OCI-LY7 (cell line): Measurements from ENCODE around the gene PTH1R. TPM values are rescaled to one million over a fixed set of nuclear protein-coding genes. Genes with fewer than 3 reads are reported as not detected.

Experiments
- BruUV-seq: library from RNA; stranded (reverse); fragments of 400-500 nt; replicated peaks from 2 replicates; lab custom pipeline; 2021; lab: Mats Ljungman, UMichigan
- CTCF ChIA-PET: fragments of 300-600 bp; sonication (Branson Sonifier 250); formaldehyde crosslinking; loops from one replicate; lab custom pipeline; 2022; ENCODE audit warnings: antibody characterized with exemption; ENCODE audit not compliant: unreplicated experiment; lab: Charles Lee
- POLR2A ChIA-PET: fragments of 300-600 bp; sonication (Branson Sonifier 250); formaldehyde crosslinking; loops from one replicate; lab custom pipeline; 2022; ENCODE audit warnings: antibody characterized with exemption; lab: Charles Lee
- DNase-seq: peaks from one replicate; pipeline ENCODE4 v3.0.0-alpha.2; 2015; ENCODE audit warnings: low spot score
- H2AFZ ChIP-seq: fragments of 200-600 bp; sonication (generic), shearing (Covaris generic); 2 replicates; pipeline ENCODE4 v1.6.1; 2014; ENCODE audit warnings: mild to moderate bottlenecking, antibody characterized with exemption, low read length, moderate library complexity
- H3K27ac ChIP-seq: fragments of 200-600 bp; sonication (generic); 2 replicates; pipeline ENCODE4 v1.5.1; 2014; ENCODE audit warnings: mixed run types, low read depth, mild to moderate bottlenecking, moderate library complexity, low read length, inconsistent platforms; ENCODE audit not compliant: poor library complexity, severe bottlenecking
- H3K36me3 ChIP-seq: fragments of 200-600 bp; sonication (generic); 2 replicates; pipeline ENCODE4 v1.6.1; 2014; ENCODE audit warnings: mild to moderate bottlenecking, antibody characterized with exemption, low read length, moderate library complexity, mixed read lengths; ENCODE audit not compliant: insufficient read depth
- H3K4me1 ChIP-seq: fragments of 200-600 bp; sonication (generic); 2 replicates; pipeline ENCODE4 v1.5.1; 2014; ENCODE audit warnings: mild to moderate bottlenecking, low read length; ENCODE audit not compliant: insufficient read depth, poor library complexity, severe bottlenecking
- H3K4me2 ChIP-seq: fragments of 200-600 bp; sonication (generic); 2 replicates; pipeline ENCODE4 v1.6.1; 2014; ENCODE audit warnings: mild to moderate bottlenecking, low read length
- H3K4me3 ChIP-seq: fragments of 200-600 bp; sonication (generic); 2 replicates; pipeline ENCODE4 v1.5.1; 2014; ENCODE audit warnings: mild to moderate bottlenecking, low read depth, low read length; ENCODE audit not compliant: poor library complexity, severe bottlenecking
- H3K79me2 ChIP-seq: fragments of 200-600 bp; sonication (generic); 2 replicates; pipeline ENCODE4 v1.6.1; 2016; ENCODE audit warnings: low read depth, mild to moderate bottlenecking, low read length, moderate library complexity, mixed read lengths; ENCODE audit not compliant: insufficient read depth
- H3K9me2 ChIP-seq: fragments of 200-600 bp; sonication (generic); 2 replicates; pipeline ENCODE4 v1.6.1; 2016; ENCODE audit warnings: mild to moderate bottlenecking, low read length, mixed read lengths; ENCODE audit not compliant: insufficient read depth
- H3K9me3 ChIP-seq: fragments of 200-600 bp; sonication (generic); 2 replicates; pipeline ENCODE4 v1.6.1; 2014; ENCODE audit warnings: mild to moderate bottlenecking, mixed run types, low read length, mixed read lengths
- H4K20me1 ChIP-seq: fragments of 200-600 bp; sonication (generic); 2 replicates; pipeline ENCODE4 v1.6.1; 2014; ENCODE audit warnings: mild to moderate bottlenecking, antibody characterized with exemption, low read length, moderate library complexity, mixed read lengths; ENCODE audit not compliant: insufficient read depth
- CTCF ChIP-seq: fragments of 200-600 bp; sonication (generic); conservative IDR thresholded peaks from 2 replicates; pipeline ENCODE4 v1.5.1; 2014; ENCODE audit warnings: mild to moderate bottlenecking, antibody characterized with exemption, low read length, moderate library complexity, mixed read lengths
- EZH2phosphoT487 ChIP-seq: fragments of 200-600 bp; sonication (generic); IDR thresholded peaks from 2 replicates; pipeline ENCODE4 v1.6.1; 2018; ENCODE audit warnings: low read depth, borderline replicate concordance, mild to moderate bottlenecking, mixed run types, antibody characterized with exemption, low read length, moderate library complexity, mixed read lengths
- intact Hi-C: fragments of 100-400 bp; cut with micrococcal nuclease; formaldehyde crosslinking; loops from one replicate; pipeline ENCODE4 v1.10.0; 2022; ENCODE audit not compliant: unreplicated experiment
- total RNA-seq, 2 experiments: library from RNA; depleted of rRNA in 1 of 2; stranded (reverse); fragments of >200 nt in 1 of 2; shearing (Covaris generic) in 1 of 2; gene quantifications; 2 replicates each; pipeline ENCODE4 v1.2.3, GENCODE V29; 2014 to 2022

The PTH1R gene
- total RNA-seq, 2 experiments from 2014 or later = not detected

- H2AFZ ChIP-seq = no peak overlapping the region
- ChIA-PET CTCF (interaction anchor here (0.6 kb wide), 1 partner anchor 13 kb away, joined by 3 read pairs; no protein-coding TSS in a partner anchor), POLR2A (interaction anchor here (0.6 to 1.0 kb wide), 4 partner anchors 71 to 405 kb away, joined by 3 to 5 read pairs (median 4); no protein-coding TSS in a partner anchor)
- TF ChIP-seq EZH2phosphoT487 = no peak
- TF ChIP-seq CTCF = no peak
- peaks cover 33% of the 10 kb centered on the region for H3K79me2 ChIP-seq
- no peak overlapping the region for H3K4me3 ChIP-seq
- H3K36me3 ChIP-seq = peaks cover 84% of the 10 kb centered on the region
- H3K4me2 ChIP-seq = no peak overlapping the region
- peaks cover 7% of the 10 kb centered on the region; the same call in 1 of the 2 replicates for H3K9me3 ChIP-seq
- BruUV-seq = no TSS peak
- H3K27ac ChIP-seq = no peak overlapping the region
- H3K4me1 ChIP-seq = peaks cover 45% of the 10 kb centered on the region
- intact Hi-C loops = loop anchor here (1.0 to 5.0 kb wide), 2 partner anchors 75 to 444 kb away; no protein-coding TSS in a partner anchor
- H3K9me2 ChIP-seq = no peaks in the 10 kb centered on the region
- DNase-seq = no peak
- H4K20me1 ChIP-seq = no peaks in the 10 kb centered on the region
These were observed 45.5 kb downstream of the PTH1R start for GRCh38 chr3:46922871-46923558.

GRCh38 chr3:46923559-46924350, 46.2 kb downstream of the PTH1R start:
- Histone ChIP-seq H3K9me2 (no peaks in the 10 kb centered on the region), H2AFZ (no peak overlapping the region), H3K4me1 (peaks cover 53% of the 10 kb centered on the region), H3K36me3 (peaks cover 80% of the 10 kb centered on the region), H3K9me3 (no peaks in the 10 kb centered on the region; the same call in 1 of the 2 replicates), H3K4me2 (peak overlapping the region; percentile 23), H4K20me1 (no peaks in the 10 kb centered on the region), H3K4me3 (no peak overlapping the region), H3K27ac (peak overlapping the region; percentile 41), H3K79me2 (peaks cover 36% of the 10 kb centered on the region)
- CTCF ChIA-PET = interaction anchor here (0.6 to 1.1 kb wide), 4 partner anchors 12 to 75 kb away, joined by 3 read pairs; no protein-coding TSS in a partner anchor
- TF ChIP-seq EZH2phosphoT487 (no peak), CTCF (peak; percentile 86)
- intact Hi-C loops = loop anchor here (1.0 to 5.0 kb wide), 2 partner anchors 75 to 444 kb away; no protein-coding TSS in a partner anchor
- BruUV-seq = no TSS peak
- POLR2A ChIA-PET = interaction anchor here (1.0 kb wide), 1 partner anchor 70 kb away, joined by 5 read pairs; no protein-coding TSS in a partner anchor
- DNase-seq = peak; percentile 79
